Measurements from ENCODE around the gene TBC1D1.
"Not testable (repeated sequence)": the region's sequence is repeated elsewhere in the genome, so short reads cannot be mapped to it uniquely, and the experiment has no call there.

The TBC1D1 gene

DNA sequence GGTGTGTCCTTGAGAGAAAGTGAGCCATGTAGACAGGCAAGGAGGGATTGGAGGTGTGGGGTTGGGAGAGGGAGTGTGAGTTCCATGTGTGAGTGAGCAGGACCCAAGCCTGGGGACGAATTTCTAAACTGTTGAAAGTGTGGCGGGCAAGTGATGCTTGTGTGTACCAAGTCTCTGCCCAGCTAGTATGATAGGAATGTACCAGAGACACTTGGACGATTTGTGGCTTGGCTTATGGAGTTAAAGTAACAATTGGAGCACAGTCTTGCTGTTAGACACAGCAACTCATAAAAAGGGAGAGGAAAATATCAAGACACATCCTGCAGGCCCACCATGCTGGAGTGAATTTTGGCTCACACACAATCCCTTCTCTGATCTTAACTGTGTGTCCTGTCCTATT, 77.9 kb downstream of the TBC1D1 start:
- ATAC-seq, result no peak

DNA sequence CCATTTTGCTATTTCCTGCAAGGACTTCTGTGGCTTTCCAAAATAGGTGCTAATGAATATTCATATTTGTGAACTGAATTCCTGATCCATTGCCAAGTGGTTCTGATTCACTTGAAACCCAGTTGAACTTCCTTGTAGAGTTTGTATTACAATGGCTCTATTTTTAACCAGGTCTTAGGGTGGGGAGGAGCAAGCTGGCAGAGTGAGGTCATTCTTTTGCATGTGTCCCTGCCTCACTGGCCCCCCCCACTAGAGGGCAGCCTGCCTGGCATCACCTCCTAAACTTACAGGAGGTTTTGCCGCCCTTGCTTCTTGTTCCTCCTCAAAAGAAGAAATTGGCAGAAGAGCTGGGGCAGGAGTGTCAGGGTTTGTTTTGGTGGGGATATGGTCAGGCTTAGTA, 79.8 kb downstream of the TBC1D1 start:
- peak; percentile 67 to 69 for ATAC-seq

DNA sequence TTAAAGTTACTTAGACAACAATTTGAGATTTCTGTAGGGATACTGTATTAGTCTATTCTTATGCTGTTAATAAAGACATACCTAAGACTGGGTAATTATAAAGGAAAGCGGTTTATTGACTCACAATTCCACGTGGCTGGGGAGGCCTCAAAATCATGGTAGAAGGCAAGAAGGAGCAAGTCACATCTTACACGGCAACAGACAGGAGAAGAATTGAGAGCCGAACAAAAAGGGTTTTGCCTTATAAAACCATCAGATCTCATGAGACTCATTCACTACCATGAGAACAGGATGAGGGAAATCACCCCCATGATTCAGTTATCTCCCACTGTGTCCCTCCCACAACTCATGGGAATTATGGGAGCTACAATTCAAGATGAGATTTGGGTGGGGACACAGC, 80.3 kb downstream of the TBC1D1 start:
- ATAC-seq, result no peak

DNA sequence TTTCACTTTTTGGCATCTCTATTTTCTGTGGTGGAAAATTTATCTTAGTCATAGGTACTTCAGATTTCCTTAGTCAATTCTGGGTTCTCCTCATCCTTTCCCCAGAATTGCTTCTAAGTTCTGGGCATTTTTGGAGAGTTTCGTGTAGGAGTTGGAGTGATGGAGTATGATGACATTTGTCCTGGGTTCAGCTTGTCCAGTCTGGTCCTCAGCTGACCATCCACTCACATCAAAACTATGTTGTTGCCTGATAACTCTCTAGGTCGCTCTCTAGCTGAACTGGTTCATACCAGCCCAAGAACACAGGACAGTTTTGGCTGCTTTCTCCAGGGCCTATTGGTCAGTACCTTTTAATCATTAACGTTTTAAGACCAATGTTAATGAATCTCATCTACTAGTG, 82.6 kb downstream of the TBC1D1 start:
- no peak for ATAC-seq

DNA sequence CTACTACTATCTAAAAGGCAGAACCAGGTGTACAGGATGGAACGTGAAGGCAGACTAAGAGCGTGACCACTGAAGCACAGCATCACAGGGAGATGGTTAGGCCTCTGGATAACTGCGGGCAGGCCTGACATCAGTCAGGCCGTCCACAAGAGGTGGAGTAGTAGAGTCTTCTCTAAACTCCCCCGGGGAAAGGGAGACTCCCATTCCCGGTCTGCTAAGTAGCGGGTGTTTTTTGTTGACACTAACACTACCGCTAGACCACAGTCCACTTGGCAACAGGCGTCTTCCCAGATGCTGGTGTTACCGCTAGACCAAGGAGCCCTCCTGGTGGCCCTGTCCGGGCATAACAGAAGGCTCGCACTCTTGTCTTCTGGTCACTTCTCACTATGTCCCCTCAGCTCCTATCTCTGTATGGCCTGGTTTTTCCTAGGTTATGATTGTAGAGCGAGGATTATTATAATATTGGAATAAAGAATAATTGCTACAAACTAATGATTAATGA, 84.5 kb downstream of the TBC1D1 start:
- ATAC-seq, result not testable (repeated sequence)

DNA sequence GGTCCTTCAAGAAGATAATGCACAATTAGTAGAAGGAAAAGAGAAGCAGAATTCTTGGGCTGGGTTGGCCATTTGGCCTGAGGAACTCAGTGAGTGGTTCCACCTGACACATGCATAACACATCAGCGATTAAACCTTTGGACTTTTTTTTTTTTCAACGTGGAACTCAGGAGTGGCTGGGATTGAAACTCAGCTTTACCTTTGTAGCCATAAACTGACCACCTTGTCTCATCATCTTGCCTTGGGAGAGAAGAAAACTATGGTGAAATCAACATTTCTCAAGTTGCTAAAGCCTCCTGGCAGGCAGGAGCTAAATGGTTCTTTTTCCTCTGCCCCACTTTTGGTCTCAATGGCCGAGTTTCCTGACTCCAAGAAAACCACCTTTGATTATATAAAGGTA, 85.6 kb downstream of the TBC1D1 start:
- ATAC-seq, result no peak

DNA sequence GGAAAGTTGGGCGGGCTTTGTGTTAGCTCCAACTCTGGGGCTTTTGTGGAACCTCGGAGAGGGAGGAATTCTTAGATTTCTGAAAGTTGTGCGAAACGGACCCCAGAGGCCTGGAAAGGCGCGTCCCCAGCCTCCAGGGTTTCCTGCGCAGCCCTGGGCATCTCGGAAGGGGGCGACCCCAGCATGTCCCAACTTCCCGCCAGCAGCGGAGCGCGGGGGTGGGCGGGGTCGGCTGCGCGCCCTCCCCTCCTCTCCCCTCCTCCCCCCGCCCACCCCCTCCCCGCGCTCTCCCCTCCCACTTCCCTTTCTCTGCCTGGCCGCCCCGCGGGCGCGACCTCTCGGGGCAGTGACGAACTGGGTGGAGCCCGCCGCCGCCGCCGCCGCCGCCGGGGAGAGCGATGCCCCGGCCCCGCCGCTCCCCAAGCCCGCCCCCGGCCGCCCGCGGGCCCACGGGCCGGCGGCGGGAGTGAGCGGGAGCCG, 86.1 kb downstream of the TBC1D1 start:
- ATAC-seq, result peak; percentile 82 to 83

DNA sequence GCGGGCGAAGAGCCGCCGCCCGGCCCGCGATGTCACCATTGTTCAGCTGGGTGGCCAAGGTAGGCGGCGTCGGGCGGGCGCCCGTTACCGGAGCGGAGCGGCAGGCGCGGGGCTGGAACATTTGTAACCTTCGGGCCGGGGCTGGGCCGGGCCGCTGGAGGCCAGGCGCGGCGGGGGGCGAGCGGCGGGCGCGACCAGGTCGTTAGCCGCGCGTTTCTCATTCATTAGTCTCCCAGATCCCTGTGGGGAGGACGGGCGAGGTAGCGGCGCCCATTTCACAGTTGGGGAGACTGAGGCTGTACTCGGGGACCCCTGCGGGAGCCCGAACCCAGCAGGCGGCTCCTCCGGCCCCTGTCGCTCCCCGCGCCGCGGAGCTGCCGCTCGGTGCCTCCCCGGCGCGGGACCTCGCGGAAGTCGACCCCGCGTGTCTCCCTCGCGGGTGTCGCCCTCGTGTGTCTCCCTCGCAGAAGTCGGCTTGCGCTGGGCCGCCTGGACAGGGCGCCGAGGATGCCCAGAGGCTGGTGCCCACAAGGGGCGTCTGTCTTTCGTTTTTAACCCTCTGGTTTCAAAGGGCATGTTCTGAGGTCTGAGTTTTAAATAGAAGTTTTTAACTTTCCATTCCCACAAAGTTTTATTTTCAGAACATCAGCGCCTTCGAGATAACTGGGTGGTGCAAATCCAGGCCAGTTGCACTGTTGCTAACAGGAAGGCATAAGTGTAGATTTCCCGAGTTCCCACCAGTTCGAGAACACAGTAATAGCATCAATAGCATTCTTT, 86.8 kb downstream of the TBC1D1 start:
- peak; percentile 73 to 76 for ATAC-seq

DNA sequence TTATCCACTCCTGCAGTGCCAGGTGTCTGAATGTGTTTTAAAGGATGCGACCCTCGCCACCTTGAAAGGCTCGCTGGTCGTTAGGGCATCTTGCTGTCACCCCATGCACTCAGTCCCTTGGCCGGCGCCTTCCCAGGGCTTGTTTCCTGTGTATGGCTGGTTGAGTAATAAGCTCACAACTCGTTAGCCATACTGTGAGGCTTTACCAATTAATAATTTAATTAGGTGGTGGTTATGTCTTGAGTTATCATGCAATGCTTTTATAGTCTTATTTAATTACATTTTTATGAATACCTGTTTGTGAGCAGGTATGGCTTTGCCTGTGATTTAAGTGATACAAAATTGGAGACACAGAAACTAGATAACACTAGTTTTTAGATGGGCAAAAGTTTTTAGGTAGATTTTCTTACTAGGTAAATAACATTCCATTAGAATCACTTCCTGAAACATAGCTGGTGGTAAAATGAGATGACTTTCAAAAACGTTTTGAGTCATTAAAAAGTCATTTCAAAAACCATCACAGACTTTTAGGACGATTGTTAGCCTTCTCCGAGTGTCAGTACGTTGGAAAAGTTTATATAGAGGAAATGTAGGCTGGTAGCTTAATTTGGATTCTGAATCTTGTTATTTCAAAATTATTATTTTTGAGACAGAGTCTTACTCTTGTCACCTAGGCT, 87.5 kb downstream of the TBC1D1 start:
- peak; percentile 11 to 18 for ATAC-seq

DNA sequence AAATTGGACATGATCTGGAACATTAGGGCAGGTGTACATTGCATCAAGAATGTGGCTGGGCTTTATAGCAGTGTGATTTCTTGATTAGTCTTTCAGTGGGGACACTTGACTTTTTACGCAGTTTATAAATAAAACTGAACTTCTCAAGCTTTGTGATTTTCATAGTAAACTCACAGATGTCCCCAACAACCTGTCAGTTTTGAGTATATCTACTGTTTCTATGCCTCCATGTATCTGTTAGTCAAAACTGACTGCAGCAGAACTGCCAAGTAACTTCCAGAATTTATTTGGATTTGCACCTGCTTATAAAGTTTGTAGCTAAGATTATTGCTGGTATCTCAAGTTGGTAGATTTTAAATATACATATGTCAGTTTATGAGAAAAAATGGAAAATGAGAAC, 89.4 kb downstream of the TBC1D1 start:
- no peak for ATAC-seq

DNA sequence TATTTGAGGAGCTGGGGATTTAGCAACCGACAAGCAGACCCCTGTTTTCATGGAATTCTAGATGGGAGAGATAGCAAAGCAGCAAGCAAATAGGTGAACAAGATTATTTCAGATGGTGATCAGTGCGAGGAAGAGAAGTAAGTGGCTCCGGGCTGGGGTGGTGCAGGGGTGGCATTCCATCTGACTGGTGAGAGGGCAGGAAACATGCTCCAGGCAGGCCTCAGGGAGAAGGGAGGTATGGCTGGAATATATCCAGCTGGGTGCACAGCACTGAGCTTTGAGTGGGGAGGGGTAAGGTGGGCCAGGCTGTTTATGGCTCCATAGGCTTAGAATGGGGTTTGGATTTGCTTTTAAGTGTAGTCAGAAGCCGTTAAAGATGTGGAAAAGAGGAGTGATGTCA, 90.5 kb downstream of the TBC1D1 start:
- no peak for ATAC-seq

DNA sequence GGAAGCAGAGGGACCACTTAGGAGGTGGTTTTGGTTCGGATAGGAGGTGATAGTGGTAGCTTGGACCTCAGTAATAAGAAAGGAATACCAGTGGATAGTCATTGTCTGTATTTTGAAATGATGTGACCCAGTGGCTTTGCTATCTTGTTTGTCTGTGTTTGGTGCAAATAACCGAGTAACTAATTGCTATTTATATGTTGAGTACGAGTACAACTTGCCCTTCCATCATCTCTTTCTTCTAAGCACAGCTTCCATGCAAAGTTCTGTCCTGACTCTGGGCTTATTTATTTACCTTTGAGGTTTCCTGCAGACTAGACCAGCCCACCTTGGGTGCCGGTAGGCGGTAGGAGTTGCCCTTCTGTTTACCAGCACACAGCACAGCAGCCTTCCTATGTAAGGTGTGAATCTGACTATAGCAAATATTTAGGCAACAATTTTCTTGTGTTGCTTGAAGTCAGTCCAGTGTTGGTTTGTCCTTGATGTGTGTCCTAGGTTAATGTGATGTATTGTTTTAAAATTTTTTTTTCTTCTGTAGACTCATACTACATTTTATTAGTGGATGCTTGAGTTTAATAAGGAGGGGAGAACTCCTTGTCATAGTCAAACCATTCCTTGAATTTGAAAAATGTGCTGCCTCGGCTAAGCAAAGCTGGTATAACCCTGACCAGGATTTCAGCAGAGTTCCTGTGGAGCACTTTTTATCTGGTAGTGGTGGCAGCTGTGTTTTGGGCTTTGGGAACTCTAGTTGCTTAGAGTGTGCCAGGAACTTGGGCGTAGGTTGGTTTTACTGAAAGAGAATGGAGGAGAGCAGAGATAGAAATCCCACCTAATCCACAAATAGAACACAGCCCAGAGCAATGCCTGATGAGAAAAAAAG, 91.2 kb downstream of the TBC1D1 start:
- ATAC-seq, result no peak

DNA sequence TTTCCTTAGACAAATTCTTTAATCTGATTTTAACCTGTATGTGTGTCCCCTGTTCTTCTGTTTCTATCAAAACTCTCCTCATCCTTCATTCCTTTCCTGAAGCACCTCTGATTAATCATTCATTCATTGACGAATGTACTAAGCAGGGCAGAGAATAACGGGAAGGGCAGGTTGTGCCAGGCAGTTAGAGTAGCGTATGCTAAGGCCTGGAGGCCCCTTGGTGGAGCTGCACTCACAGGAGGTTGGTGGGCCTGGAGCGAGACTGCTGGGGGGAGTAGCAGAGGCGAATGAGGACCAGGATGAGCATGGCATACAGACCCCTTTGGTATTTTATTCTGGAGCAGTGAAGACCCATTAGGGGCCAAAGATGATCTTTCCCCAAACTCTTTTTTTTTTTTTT, 91.9 kb downstream of the TBC1D1 start:
- ATAC-seq, result no peak

DNA sequence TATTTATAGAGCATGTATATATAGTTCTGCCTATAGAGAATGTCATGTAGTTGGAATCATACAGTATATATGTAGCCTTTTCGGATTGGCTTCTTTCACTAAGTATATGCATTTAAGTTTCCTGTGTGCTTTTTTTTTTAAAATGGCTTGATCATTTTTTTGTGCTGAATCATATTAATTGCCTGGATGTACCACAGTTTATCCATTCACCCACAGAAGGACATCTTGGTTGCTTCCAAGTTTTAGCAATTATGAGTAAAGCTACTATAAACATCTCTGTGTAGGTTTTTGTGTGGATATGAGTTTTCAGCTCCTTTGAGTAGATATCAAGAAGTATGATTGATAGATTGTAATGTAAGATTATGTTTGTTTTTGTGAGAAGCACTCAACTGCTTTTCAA, 93.1 kb downstream of the TBC1D1 start:
- no peak for ATAC-seq

DNA sequence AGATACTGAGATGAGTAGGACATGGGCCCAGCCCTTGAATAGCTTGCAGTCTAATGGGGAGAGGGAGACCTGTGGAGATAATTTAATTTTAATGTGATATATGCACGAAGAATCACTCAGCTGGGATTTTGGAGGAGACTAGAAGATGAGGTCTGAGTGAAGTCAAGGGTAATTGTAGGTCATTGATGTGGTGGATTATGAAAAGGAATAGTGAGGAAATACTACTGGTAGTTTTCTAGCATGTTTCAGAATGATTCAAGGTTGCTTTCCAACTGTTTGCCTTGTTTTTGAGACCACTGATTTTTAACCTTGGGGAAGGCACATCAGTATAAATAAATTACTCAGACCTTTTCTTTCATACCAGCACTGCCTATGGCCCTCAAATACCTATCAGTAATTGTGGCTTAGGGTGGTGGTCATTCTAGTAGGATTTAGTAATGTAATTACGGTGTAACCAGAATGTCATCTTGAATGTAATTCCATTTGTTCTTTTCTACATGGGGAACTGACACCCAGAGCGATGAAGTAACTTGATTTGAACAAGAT, 94.9 kb downstream of the TBC1D1 start:
- no peak for ATAC-seq

DNA sequence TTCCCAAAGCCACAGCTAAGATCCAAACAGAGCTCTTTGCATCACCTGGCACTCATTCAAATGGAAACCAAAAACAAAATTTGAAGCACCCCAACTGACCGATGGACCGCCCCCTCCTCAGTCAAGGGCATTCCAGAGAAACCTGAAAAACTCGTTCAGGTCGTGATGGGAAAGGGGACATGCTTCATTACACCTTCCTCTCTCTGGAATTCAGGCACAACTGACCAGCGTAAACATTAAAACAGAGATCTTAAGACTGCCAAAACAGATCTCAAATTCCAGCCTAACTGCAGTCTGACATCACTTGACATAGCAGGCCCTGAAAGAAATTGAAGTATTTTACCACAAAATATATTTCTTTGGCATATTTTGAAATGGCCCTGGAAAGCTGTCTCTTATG, 97.8 kb downstream of the TBC1D1 start:
- no peak for ATAC-seq

DNA sequence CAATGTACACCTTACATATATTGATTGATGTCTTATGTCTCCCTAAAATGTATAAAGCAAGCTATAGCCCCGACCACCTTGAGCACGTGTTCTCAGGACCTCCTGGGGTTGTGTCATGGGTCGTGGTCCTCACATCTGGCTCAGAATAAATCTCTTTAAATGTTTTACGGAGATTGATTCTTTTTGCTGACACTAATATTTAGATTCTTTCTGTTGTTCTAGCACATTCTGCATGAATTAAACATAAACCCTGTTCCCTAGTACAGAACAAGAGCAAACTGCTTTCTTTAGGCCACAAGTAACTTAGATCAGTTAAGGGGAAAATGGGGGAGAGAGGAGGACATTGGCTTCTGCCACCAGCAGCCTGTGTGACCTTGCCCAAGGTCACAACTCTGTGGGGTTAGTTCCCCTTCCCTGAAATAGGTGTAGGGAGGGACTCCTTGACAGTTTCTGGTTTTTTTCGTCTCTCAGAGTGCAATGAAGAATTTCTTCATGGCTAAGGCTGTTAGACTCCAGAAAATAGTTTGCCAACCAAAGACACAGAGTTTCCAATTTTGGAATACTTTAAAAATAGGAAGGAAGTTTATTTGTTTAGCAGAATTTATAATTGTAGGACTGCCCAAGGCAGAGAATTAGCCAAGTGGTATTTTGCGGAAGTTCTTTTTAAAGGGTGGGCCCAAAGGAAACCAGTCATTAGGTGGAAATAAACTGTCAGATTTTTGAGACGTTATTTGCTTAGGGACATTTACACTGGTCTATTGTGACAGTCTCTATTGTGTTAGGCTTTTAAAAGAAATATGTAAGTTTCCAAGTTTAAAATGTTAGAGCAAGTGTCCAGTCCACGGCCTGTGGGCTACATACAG, 98.7 kb downstream of the TBC1D1 start:
- ATAC-seq, result no peak

DNA sequence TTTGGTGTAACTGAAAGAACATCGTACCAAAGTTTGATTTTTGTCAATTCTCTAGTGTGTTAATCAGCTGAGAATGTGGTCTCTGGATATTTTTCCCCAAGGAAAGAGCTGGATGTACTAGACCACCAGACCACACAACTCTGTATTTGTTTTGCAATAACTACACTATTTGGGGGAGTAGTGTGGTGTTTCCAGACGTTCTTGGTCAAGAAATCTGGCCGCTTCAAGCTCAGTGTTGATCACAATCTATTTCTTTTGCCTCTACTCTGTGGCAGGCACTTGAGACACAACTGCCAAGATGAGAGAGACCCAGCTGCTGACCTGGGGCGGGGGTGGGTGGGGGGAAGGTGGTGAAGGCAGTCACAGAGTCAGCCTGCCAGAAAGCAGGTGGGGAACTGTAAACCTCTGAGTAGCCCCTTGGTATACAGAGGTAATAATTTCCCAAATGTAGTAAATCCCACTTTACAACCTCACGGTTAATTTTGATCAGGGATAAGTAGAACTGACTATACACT, 99.9 kb downstream of the TBC1D1 start:
- ATAC-seq, result no peak

DNA sequence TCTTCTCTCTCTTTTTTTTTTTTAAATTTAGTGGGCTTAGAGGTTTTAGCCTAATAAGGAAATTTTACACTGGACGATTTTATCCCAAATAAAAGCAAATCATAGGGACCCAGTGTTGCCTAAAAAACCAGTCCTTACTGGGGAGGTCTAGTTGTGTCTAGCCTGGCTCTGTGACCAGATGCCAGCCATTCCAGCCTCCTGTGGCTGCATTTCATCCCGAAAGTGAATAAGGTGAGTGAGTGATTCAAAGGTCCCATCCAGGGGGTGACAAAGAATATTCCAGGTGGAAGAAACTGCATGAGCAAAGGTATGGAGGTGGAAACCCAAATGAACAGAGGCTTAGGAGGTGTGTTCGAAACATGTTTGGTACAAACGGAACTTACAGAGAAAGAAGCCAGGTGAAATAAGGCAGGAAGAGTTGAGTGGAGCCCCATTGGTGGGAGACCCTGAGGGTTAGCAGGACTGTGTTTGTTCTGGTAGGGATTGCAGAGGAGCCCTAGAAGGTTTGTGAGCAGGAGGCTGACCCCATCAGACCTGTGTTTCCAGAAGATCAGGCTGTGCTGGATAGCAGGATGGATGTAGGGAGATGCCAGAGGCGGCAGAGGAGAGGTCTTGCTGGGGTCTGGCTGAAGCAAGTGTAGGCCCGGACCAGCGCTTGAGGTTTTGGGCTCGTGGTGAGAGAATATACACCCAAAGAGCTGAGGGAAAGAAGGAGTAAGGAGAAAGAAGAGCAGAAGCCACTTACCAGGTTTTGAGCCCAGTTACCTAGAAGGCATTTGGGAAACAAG, 100.9 kb downstream of the TBC1D1 start:
- no peak for ATAC-seq

DNA sequence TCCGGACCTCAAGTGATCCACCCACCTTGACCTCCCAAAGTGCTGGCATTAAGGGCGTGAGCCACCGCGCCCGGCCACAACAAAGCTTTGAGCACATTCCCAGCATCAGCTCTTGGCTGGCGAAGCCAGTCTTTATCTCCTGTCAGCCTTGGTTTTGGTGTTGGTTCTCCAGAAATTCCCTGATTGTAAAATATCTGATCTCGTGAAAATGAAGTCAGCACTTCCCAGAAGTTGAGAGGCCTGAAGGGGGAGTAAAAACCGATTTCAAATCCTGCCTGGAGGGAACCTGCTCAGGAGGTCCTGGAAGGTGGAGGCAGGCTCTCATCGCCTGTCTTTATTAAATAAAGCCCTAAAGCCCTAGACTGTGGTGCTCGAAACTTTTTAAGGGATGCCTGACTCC, 102.9 kb downstream of the TBC1D1 start:
- ATAC-seq, result no peak

DNA sequence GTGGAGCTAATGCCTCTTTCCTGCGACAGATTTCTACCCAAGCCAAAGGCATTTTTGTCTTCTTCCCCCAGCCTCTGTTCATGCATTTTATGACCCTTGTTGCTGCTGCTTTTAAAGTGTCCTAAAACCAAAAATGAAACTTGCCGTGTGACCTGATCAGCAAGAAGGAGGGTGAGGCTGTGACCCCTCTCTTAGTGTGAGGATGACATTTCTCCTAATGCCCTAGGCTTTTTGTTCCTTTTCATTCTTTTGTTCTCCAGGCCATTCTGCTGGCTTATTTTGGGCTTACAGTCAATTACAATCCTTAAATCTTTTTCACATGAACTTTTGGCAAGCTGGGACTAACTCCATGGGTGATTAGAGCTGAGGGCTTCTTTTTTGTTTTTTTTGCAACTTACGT, 103.7 kb downstream of the TBC1D1 start:
- no peak for ATAC-seq

Measured in activated CD4-positive, CD25-positive, alpha-beta regulatory T cell treated with anti-CD3 and anti-CD28 coated beads, Interleukin-2, amount 50 U/mL, for 24 hours (primary cell).